Measurements from ENCODE around the gene SIRPD. TPM values are rescaled to one million over a fixed set of nuclear protein-coding genes. Genes with fewer than 3 reads are reported as not detected.

Gene SIRPD
- total RNA-seq, 1 donor from 2014 or later: 0.23 TPM

GRCh38 chr20:1538655-1539054 lies 18.9 kb downstream of the SIRPD start:
- intact Hi-C loops (cut with micrococcal nuclease): no loop called here

- intact Hi-C loops (cut with micrococcal nuclease): no loop called here
These were observed 19.8 kb downstream of the SIRPD start for GRCh38 chr20:1537731-1538058.

GRCh38 chr20:1536893-1537730 lies 20.4 kb downstream of the SIRPD start:
- intact Hi-C loops (cut with micrococcal nuclease): no loop called here

GRCh38 chr20:1535420-1536175 lies 21.9 kb downstream of the SIRPD start:
- intact Hi-C loops (cut with micrococcal nuclease): no loop called here

GRCh38 chr20:1534526-1534925 lies 23.0 kb downstream of the SIRPD start:
- intact Hi-C loops (cut with micrococcal nuclease): no loop called here

- intact Hi-C loops (cut with micrococcal nuclease): loop anchor here (1.0 kb wide), 1 partner anchor 201 kb away; no protein-coding TSS in a partner anchor
These were observed 24.4 kb downstream of the SIRPD start for GRCh38 chr20:1533059-1533458.

- intact Hi-C loops (cut with micrococcal nuclease): no loop called here
These were observed 28.7 kb downstream of the SIRPD start for GRCh38 chr20:1528811-1529210.

GRCh38 chr20:1527923-1528322 lies 29.6 kb downstream of the SIRPD start:
- intact Hi-C loops (cut with micrococcal nuclease): no loop called here

- intact Hi-C loops (cut with micrococcal nuclease): no loop called here
These were observed 30.6 kb downstream of the SIRPD start for GRCh38 chr20:1526896-1527295.

GRCh38 chr20:1526310-1526709 lies 31.2 kb downstream of the SIRPD start:
- intact Hi-C loops (cut with micrococcal nuclease): no loop called here

GRCh38 chr20:1524004-1524403 lies 33.5 kb downstream of the SIRPD start:
- intact Hi-C loops (cut with micrococcal nuclease): no loop called here

GRCh38 chr20:1517010-1517409 lies 40.5 kb downstream of the SIRPD start:
- intact Hi-C loops (cut with micrococcal nuclease): no loop called here

- intact Hi-C loops (cut with micrococcal nuclease): no loop called here
These were observed 43.7 kb downstream of the SIRPD start for GRCh38 chr20:1513801-1514200.

GRCh38 chr20:1509237-1509636 lies 48.3 kb downstream of the SIRPD start:
- intact Hi-C loops (cut with micrococcal nuclease): loop anchor here (1.0 to 2.0 kb wide), 2 partner anchors 226 to 268 kb away; no protein-coding TSS in a partner anchor

GRCh38 chr20:1508574-1508973 lies 48.9 kb downstream of the SIRPD start:
- intact Hi-C loops (cut with micrococcal nuclease): loop anchor here (2.0 kb wide), 1 partner anchor 226 kb away; no protein-coding TSS in a partner anchor

- intact Hi-C loops (cut with micrococcal nuclease): no loop called here
These were observed 50.2 kb downstream of the SIRPD start for GRCh38 chr20:1507276-1507675.

GRCh38 chr20:1505871-1506270 lies 51.6 kb downstream of the SIRPD start:
- intact Hi-C loops (cut with micrococcal nuclease): no loop called here

- intact Hi-C loops (cut with micrococcal nuclease): no loop called here
These were observed 52.1 kb downstream of the SIRPD start for GRCh38 chr20:1505361-1505760.

GRCh38 chr20:1503564-1504227 lies 53.8 kb downstream of the SIRPD start:
- intact Hi-C loops (cut with micrococcal nuclease): loop anchor here (1.0 kb wide), 3 partner anchors 36 to 190 kb away; no protein-coding TSS in a partner anchor

GRCh38 chr20:1500496-1500895 lies 57.0 kb downstream of the SIRPD start:
- intact Hi-C loops (cut with micrococcal nuclease): no loop called here

GRCh38 chr20:1499528-1500420 lies 57.7 kb downstream of the SIRPD start:
- intact Hi-C loops (cut with micrococcal nuclease): no loop called here

Data from T-helper 2 cell treated with Interferon-gamma antibody and Interleukin-4, amounts not matched to agents 100 ng/mL and 5 ng/mL, for 36 hours (primary cell).